ENCODE measurements around the gene GALNT14.

GALNT14 gene

GRCh38 chr2:31166925-31167324, 28.7 kb upstream of the GALNT14 start:
- no peak for TF ChIP-seq CTCF (IDR thresholded peaks at IDR 0.05; ENCODE audit: extremely low read depth, missing control alignments)
- DNase-seq (ENCODE audit: low spot score): no peak

- no peak for DNase-seq (ENCODE audit: low spot score)
- TF ChIP-seq CTCF (IDR thresholded peaks at IDR 0.05; ENCODE audit: extremely low read depth, missing control alignments): no peak
Observed at GRCh38 chr2:31163011-31163539, 24.8 kb upstream of the GALNT14 start.

- TF ChIP-seq CTCF (IDR thresholded peaks at IDR 0.05; ENCODE audit: extremely low read depth, missing control alignments): no peak
- no peak for DNase-seq (ENCODE audit: low spot score)
Observed at GRCh38 chr2:31161637-31162036, 23.4 kb upstream of the GALNT14 start.

- TF ChIP-seq CTCF (IDR thresholded peaks at IDR 0.05; ENCODE audit: extremely low read depth, missing control alignments): no peak
- DNase-seq (ENCODE audit: low spot score): no peak
Observed at GRCh38 chr2:31151501-31151900, 13.3 kb upstream of the GALNT14 start.

- TF ChIP-seq CTCF (IDR thresholded peaks at IDR 0.05; ENCODE audit: extremely low read depth, missing control alignments): no peak
- no peak for DNase-seq (ENCODE audit: low spot score)
Observed at GRCh38 chr2:31150120-31150670, 12.0 kb upstream of the GALNT14 start.

- DNase-seq (ENCODE audit: low spot score): no peak
- TF ChIP-seq CTCF (IDR thresholded peaks at IDR 0.05; ENCODE audit: extremely low read depth, missing control alignments): no peak
Observed at GRCh38 chr2:31148514-31148913, 10.3 kb upstream of the GALNT14 start.

GRCh38 chr2:31147645-31148044, 9.4 kb upstream of the GALNT14 start:
- DNase-seq (ENCODE audit: low spot score): no peak
- TF ChIP-seq CTCF (IDR thresholded peaks at IDR 0.05; ENCODE audit: extremely low read depth, missing control alignments): no peak
